CD4-positive, alpha-beta T cell treated with Interferon gamma for 1 hour (primary cell): ENCODE results near the gene MYO15B.

ENCODE experiments used
- DNase-seq: peaks from one replicate; pipeline ENCODE4 v3.0.0-alpha.2; 2020

Gene MYO15B

GRCh38 chr17:75604034-75604695 is 16.6 kb downstream of the MYO15B start:
- no peak for DNase-seq

DNA sequence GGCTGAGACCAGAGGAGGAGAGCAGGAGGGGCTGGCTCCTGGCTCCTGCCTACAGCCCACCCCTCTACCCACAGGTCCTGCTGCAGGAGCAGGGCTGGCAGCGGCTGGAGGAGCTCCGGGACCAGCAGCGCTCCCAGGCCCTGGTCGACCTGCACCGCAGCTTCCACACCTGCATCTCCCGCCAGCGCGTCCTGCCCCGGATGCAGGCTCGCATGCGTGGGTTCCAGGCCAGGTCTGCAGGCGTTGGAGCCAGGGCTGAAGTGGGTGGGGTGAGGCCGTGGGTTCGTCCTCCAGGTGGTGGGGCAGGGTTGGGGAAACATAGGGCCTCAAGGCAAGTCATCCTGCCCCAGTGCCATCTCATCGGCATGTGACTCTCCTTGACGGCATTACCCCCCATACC is 18.2 kb downstream of the MYO15B start:
- DNase-seq = no peak

DNA sequence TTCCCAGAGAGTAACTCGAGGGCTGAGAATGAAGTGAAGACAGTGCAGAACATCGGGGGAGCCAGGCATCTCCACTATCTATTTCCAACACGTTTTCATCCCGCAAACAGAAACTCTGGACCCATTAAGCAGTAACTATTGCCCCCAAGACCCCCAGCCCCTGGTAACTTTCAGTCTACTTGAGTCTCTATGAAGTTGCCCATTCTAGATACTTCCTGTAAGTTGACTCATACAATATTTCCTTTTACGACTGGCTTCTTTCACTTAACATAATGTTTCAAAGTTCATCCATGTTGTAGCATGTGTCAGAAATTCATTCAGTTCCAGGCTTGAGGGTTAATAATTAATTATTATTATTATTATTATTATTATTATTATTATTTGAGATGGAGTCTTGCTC is 19.5 kb downstream of the MYO15B start:
- DNase-seq = no peak

- no peak for DNase-seq
Observed at GRCh38 chr17:75610103-75610984, 22.7 kb downstream of the MYO15B start.

- no peak for DNase-seq
Observed at GRCh38 chr17:75611851-75612429, 24.3 kb downstream of the MYO15B start.

- DNase-seq = no peak
Observed at GRCh38 chr17:75612906-75613626, 25.5 kb downstream of the MYO15B start.

DNA sequence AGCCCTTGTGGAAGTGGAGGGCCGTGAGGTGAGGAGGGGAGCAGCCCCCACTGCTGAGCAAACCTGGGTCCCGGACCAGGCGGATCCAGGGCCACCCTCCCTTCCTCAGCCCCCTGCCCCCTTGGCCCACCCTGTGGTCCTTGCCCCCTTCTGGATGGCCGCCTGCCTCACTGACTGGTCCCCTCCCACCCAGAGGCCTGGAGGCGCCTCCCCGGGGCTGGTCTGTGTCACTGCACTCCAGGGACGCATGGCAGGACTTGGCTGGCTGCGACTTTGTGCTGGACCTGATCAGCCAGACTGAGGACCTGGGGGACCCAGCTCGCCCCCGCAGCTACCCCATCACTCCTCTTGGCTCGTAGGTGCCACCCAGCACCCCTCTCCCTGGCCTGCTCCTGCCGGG is 26.4 kb downstream of the MYO15B start:
- DNase-seq = no peak

GRCh38 chr17:75614556-75615270 is 27.1 kb downstream of the MYO15B start:
- DNase-seq = no peak

- no peak for DNase-seq
Observed at GRCh38 chr17:75615301-75615700, 27.7 kb downstream of the MYO15B start.

DNA sequence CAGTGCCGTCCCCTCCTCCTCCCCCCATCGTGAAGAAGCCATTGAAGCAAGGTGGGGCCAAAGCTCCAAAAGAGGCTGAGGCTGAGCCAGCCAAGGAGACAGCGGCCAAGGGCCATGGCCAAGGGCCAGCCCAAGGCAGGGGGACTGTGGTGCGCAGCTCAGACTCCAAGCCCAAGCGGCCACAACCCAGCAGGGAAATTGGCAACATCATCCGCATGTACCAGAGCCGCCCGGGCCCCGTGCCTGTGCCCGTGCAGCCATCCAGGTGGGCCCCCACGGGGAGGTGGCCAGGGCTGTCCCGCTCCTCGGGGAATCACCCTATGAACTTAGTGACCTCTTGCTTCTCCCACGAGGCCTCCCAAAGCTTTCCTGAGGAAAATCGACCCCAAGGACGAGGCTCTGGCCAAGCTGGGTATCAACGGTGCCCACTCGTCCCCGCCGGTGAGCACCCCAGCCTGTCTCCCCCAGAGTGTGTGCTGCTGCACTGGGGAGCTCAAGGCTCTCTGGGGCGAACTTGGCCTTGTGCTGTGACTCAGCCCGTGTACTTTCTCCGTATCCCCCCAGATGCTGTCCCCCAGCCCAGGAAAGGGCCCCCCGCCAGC is 29.0 kb downstream of the MYO15B start:
- DNase-seq = no peak

- no peak for DNase-seq
Observed at GRCh38 chr17:75617218-75617617, 29.6 kb downstream of the MYO15B start.

GRCh38 chr17:75617675-75618074 is 30.1 kb downstream of the MYO15B start:
- DNase-seq = no peak

GRCh38 chr17:75619506-75620431 is 32.2 kb downstream of the MYO15B start:
- DNase-seq = no peak

DNA sequence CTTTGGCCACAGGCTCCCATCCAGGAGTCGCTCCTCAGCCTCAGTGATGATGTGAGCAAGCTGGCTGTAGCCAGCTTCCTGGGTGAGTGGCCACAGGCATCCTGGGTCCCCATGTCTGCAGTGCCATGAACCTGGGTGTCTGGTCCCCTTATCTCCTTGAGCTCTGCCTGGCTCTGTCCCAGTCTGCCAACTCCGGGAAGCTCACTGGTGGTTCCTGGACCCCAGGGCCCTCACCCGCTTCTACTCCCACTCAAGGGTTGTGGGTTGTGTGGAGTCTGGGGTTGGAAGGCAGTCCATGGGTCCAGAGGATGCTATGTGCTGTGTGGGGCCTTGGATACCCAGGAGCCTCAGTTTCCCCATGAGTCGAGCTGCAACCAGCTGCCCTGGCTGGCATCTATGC is 33.9 kb downstream of the MYO15B start:
- DNase-seq = no peak

- DNase-seq = no peak
Observed at GRCh38 chr17:75622076-75622475, 34.5 kb downstream of the MYO15B start.

GRCh38 chr17:75622771-75623273 is 35.2 kb downstream of the MYO15B start:
- no peak for DNase-seq

GRCh38 chr17:75623386-75623785 is 35.8 kb downstream of the MYO15B start:
- no peak for DNase-seq

GRCh38 chr17:75624021-75624420 is 36.4 kb downstream of the MYO15B start:
- no peak for DNase-seq

GRCh38 chr17:75624714-75625345 is 37.2 kb downstream of the MYO15B start:
- no peak for DNase-seq

DNA sequence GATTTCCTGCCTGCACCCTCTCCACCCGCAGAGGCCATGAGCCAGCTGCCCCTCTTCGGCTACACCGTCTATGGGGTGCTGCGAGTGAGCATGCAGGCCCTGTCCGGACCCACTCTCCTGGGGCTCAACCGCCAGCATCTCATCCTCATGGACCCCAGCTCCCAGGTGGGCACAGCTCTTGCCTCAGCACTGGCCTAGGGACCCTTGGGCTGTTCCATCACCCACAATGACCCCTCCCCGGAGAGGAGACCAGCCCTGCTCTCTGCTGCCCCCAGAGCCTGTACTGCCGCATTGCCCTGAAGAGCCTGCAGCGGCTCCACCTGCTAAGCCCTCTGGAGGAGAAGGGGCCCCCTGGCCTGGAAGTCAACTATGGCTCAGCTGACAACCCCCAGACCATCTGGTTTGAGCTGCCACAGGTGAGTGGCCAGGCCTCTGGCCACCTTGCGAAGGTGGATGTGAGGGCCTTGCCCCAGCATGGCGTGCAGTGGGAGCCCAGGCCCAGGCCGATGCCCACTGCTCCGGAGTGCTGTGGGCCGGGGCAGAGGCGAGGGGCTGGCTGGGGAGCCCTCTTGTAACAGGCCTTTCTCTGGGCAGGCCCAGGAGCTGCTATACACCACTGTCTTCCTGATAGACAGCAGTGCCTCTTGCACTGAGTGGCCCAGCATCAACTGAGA is 38.4 kb downstream of the MYO15B start:
- no peak for DNase-seq
